Activated CD8-positive, alpha-beta memory T cell treated with anti-CD3 and anti-CD28 coated beads, Interleukin-2, amount 50 U/mL, for 1 hour (primary cell): ENCODE measurements around the gene PRODH.
"Not testable (repeated sequence)": the region's sequence is repeated elsewhere in the genome, so short reads cannot be mapped to it uniquely, and the experiment has no call there.

Experiments
- DNase-seq: peaks from one replicate; pipeline ENCODE4 v3.0.0-alpha.2; 2020; ENCODE audit errors: extremely low read depth

The PRODH gene

DNA sequence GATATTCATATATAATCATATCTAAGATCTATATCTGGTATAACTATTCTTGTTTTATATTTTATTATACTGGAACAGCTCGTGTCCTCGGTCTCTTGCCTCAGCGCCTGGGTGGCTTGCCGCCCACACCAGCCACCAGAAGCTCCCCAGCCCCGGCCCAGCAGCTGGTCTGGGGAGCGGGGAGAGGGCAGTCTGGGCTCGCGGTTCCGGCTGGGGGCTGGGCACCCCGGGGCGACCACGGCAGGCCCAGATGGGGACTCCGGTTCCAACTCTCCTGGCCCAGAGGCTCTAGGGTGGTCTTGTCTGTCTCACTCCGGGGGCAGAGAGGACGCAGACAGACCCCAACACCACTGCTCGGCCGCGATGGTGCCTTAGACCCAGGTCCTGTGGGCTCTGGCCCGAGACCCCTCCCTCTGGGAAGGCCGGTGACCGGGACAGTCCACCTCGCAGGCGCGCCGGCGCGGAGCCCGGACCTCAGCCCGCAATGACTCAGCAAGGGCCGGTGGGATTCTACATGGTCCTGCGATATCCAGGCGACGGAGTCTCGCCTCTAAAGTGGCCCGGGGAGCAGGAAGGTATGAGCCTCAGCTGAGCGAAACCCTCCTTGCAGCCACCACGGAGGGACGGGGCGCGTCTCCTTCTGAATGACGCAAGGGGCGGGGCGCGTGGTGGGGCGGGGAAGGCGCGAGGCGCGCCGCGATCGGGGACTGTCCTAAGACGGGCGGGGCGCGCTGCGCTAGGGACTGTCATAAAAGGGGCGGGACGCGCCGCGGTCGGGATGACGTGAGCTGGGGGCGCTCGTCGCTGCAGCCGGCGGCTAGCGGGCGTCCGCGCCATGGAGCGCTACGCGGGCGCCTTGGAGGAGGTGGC is 30.3 kb downstream of the PRODH start, which contains the start of gene DGCR6:
Gene DGCR6 (plus strand): TSS at position 781 of the 870 bp plus-strand sequence. CDS start 55 bp downstream, at position 836.
- no peak for DNase-seq

DNA sequence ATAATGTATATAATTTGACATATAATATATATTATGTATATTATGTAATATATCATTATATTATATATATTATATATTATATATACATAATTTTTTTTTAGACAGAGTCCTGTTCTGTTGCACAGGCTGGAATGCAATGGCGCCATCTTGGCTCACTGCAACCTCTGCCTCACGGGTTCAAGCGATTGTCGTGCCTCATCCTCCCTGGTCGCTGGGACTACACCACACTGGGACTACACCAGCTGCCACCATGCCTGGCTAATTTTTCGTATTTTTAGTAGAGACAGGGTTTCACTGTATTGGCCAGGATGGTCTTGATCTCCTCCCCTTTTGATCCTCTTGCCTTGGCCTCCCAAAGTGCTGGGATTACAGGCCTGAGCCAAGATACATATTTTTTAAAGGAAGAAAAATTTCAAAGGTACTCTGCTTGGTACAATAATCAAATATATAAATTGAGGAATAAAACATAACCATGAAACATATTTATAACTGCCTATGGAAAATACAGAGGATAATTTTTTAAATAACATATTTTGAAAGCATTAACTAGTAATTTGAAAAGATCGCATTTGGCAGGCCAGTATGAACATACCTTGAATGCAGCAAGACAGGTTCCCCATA is 39.9 kb downstream of the PRODH start:
- DNase-seq: not testable (repeated sequence)

DNA sequence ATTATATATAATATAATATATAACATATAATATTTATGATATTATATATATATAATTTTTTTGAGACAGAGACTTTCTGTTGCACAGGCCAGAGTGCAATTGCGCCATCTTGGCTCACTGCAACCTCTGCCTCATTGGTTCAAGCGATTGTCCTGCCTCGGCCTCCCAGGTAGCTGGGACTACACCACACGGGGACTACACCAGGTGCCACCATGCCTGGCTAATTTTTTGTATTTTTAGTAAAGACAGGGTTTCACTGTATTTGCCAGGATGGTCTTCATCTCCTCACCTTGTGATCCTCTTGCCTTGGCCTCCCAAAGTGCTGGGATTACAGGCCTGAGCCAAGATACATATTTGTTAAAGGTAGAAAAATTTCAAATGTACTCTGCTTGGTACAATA is 42.3 kb downstream of the PRODH start:
- not testable (repeated sequence) for DNase-seq

DNA sequence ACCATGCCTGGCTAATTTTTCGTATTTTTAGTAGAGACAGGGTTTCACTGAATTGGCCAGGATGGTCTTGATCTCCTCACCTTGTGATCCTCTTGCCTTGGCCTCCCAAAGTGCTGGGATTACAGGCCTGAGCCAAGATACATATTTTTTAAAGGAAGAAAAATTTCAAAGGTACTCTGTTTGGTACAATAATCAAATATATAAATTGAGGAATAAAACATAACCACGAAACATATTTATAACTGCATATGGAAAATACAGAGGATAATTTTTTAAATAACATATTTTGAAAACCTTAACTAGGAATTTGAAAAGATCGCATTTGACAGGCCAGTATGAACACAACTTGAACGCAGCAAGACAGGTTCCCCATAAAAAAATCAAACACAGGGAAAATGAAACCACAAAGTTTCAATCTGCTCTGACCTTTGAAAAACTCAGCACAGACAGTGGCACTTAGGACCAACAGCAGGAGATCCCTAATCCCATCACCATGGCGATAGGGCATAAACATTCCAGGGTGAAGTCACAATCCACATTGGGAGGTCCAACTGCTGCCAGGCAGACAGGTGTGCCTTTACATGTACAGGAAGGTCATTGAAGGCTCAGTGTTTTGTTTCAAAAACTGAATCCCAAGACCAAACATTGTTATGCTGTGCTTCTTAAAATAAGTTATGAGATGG is 45.4 kb downstream of the PRODH start:
- DNase-seq: not testable (repeated sequence)

DNA sequence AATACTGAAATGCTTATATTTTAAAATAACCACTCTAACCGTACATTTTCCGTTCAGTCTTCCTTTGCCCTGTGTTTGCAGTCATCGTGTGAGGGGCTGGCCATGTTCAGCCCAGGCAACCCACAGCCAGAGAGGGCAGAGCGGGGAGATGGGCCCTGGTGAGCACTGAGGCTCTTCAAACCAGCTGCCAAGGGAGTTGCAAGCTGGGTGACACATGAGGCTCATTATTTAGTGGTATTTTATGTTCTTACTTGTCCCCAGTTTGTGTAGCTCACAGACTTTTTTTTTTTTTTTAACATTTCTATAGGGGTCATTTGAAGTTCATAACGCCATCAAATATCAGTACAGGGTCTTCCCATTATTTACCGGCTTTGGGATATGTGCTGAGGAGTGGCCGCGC is 48.0 kb downstream of the PRODH start:
- DNase-seq: no peak

DNA sequence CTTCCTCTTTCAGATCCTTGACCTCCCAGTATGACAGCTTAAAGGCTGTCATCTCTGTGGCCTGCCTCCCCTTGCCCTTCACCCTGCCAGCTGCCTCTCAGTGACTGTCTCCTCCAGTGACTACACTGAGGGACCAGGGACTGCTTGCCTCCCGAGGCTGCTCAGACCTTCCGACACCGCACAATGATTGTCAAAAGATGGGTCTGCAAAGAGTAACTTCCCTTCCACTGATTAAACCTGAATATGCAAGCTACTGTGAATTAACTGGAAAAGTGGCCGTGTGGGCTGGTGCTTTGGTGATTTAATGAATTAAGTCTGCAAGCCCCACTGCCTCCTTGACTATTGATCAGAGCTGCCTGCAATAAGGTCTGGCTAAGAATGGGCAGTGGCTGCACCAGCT is 51.6 kb downstream of the PRODH start:
- DNase-seq: not testable (repeated sequence)

DNA sequence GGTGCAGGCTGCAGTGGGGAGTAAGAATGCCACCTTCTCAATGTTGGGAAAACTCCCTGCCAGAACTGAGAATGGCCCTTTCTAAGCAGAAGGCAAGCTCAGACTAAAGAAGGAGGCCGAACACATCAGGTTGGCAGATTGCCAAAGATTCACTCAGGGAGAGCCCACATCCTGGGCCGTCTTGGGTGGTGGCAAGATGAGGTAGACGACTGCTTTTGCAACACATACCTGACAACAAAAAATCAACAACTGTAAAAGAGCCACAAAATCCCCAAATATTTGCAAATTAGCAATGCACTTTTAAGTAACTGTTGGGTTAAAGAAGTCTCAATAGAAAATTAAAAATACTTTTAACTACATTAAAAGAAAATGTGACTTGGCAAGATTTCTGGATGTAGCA is 54.8 kb downstream of the PRODH start:
- DNase-seq: peak; percentile 33
